Natural killer cell (primary cell): ENCODE measurements around the gene GSS. TPM values are rescaled to one million over a fixed set of nuclear protein-coding genes. Genes with fewer than 3 reads are reported as not detected.

ENCODE experiments used
- ATAC-seq, 3 donors: fragments of 150-1000 bp in 2 of 3; fragments of 200-7000 bp in 1 of 3; cut with Tn5 transposase; 1 replicate in 1 of 3; 2 replicates in 2 of 3; pipeline ENCODE4 v1.10.0; 2021; ENCODE audit warnings: mild to moderate bottlenecking in 2 of 3, moderate library complexity in 2 of 3
- DNase-seq, 2 donors: peaks; one replicate each; pipeline versions ENCODE4 v3.0.0 to v3.0.0-alpha.2; 2013 to 2021; ENCODE audit warnings: mixed read lengths in 1 of 2
- H3K27ac ChIP-seq: one replicate; pipeline ENCODE4 v1.5.1; 2013; ENCODE audit warnings: mild to moderate bottlenecking, low read length
- H3K27me3 ChIP-seq: one replicate; pipeline ENCODE4 v1.6.1; 2013; ENCODE audit warnings: low read length; ENCODE audit not compliant: control insufficient read depth, insufficient read depth
- H3K36me3 ChIP-seq: one replicate; pipeline ENCODE4 v1.6.1; 2013; ENCODE audit warnings: low read length; ENCODE audit not compliant: control insufficient read depth, insufficient read depth
- H3K4me1 ChIP-seq: one replicate; pipeline ENCODE4 v1.6.1; 2013; ENCODE audit warnings: low read length; ENCODE audit not compliant: control insufficient read depth, insufficient read depth
- H3K4me3 ChIP-seq: one replicate; pipeline ENCODE4 v1.5.1; 2013; ENCODE audit warnings: low read length
- H3K9me3 ChIP-seq: one replicate; pipeline ENCODE4 v1.6.1; 2013; ENCODE audit warnings: low read length; ENCODE audit not compliant: control insufficient read depth, insufficient read depth
- H3K27ac Mint-ChIP-seq, 2 donors: one replicate each; pipeline ENCODE4 v1.8.0; 2022; ENCODE audit warnings: mild to moderate bottlenecking in 2 of 2, mixed read lengths in 2 of 2, moderate library complexity in 1 of 2
- H3K27me3 Mint-ChIP-seq, 2 donors: one replicate each; pipeline ENCODE4 v1.8.0; 2022; ENCODE audit warnings: low read depth in 2 of 2, mixed read lengths in 2 of 2
- H3K36me3 Mint-ChIP-seq: one replicate; pipeline ENCODE4 v1.8.0; 2022; ENCODE audit warnings: mixed read lengths
- H3K4me1 Mint-ChIP-seq, 2 donors: one replicate each; pipeline ENCODE4 v1.8.0; 2022; ENCODE audit warnings: mixed read lengths in 2 of 2
- H3K4me3 Mint-ChIP-seq: one replicate; pipeline ENCODE4 v1.8.0; 2022; ENCODE audit warnings: mild to moderate bottlenecking, moderate library complexity, mixed read lengths
- H3K9me3 Mint-ChIP-seq, 2 donors: one replicate each; pipeline ENCODE4 v1.8.0; 2022; ENCODE audit warnings: mixed read lengths in 2 of 2
- WGBS: methylation state at CpG from one replicate; pipeline ENCODE4 v1.1.7; 2013; ENCODE audit warnings: missing lambda C conversion rate; ENCODE audit not compliant: insufficient coverage; 5-methylcytosine and 5-hydroxymethylcytosine counted together
- intact Hi-C: fragments of 100-400 bp; cut with micrococcal nuclease; formaldehyde crosslinking; loops from one replicate; pipeline ENCODE4 v1.14.2; 2022
- total RNA-seq, 4 donors: library from RNA; stranded (reverse); fragments of 120-200 nt in 1 of 4; gene quantifications; one replicate each; pipeline versions ENCODE4 v1.2.3 to v1.2.4, GENCODE V29; 2013 to 2022
- TF ChIP-seq, protein P1 (sequence below): fragments of 200-600 bp; IDR thresholded peaks from one replicate; pipeline ENCODE4 v1.8.0; 2022; ENCODE audit warnings: antibody characterized with exemption

GSS gene
- total RNA-seq, 3 donors from 2014 or later (not counting 1 experiment from before 2014, with no cell fraction given): 27.4 to 35.4 (median 30.3) TPM

DNA sequence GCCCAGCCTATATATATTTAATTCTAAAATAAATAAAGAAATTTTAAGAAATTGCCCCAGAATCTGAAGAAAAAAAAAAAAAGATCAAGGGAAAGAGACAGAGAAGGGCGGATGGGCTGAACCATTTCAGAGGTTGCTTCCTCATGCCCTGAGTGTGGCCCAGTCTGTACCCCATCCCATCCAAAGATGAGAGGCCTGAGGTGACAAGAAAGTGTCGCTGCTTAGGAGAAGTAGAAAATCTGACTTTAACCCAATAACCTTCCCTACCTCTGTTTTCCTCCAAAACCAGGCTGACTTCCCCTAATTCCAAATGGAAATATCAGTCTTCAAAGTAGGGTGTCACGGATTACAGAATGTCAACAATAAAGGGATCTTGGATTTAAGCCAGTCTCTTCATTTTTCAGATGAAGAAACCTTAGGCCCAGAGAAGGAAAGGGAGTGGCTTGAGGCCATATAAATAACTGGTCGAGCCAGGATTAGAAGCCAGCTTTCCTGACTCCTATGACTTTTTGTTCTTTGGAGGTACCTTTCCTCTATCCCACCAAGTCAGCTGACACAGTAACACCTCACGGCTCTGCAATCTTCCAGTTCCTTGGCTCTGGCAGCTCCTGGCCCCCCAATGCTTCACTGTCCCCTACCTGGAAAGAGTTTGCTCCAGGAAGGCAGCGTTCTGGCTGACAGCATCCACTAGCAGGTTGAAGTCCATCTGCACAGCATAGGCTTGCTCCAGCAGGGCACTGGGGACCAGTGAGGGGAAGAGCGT is 10.1 kb downstream of the GSS start:
- Histone ChIP-seq H3K9me3 (no peaks in the 10 kb centered on the region), H3K4me3 (no peak overlapping the region), H3K27me3 (no peaks in the 10 kb centered on the region), H3K27ac (no peak overlapping the region), H3K36me3 (peaks cover 30% of the 10 kb centered on the region), H3K4me1 (no peaks in the 10 kb centered on the region)
- 96% methylated on average over 6 of the region's 7 CpGs for WGBS
- H3K4me1 Mint-ChIP-seq: no peaks in the 10 kb centered on the region
- intact Hi-C loops: no loop called here
- no peak for ATAC-seq
- no peak overlapping the region for H3K4me3 Mint-ChIP-seq
- TF ChIP-seq, protein P1, sequence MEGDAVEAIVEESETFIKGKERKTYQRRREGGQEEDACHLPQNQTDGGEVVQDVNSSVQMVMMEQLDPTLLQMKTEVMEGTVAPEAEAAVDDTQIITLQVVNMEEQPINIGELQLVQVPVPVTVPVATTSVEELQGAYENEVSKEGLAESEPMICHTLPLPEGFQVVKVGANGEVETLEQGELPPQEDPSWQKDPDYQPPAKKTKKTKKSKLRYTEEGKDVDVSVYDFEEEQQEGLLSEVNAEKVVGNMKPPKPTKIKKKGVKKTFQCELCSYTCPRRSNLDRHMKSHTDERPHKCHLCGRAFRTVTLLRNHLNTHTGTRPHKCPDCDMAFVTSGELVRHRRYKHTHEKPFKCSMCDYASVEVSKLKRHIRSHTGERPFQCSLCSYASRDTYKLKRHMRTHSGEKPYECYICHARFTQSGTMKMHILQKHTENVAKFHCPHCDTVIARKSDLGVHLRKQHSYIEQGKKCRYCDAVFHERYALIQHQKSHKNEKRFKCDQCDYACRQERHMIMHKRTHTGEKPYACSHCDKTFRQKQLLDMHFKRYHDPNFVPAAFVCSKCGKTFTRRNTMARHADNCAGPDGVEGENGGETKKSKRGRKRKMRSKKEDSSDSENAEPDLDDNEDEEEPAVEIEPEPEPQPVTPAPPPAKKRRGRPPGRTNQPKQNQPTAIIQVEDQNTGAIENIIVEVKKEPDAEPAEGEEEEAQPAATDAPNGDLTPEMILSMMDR: no peak
- H3K27me3 Mint-ChIP-seq: no peaks in the 10 kb centered on the region
- no peaks in the 10 kb centered on the region for H3K36me3 Mint-ChIP-seq
- H3K27ac Mint-ChIP-seq: no peak overlapping the region
- no peak for DNase-seq
- H3K9me3 Mint-ChIP-seq: no peaks in the 10 kb centered on the region

DNA sequence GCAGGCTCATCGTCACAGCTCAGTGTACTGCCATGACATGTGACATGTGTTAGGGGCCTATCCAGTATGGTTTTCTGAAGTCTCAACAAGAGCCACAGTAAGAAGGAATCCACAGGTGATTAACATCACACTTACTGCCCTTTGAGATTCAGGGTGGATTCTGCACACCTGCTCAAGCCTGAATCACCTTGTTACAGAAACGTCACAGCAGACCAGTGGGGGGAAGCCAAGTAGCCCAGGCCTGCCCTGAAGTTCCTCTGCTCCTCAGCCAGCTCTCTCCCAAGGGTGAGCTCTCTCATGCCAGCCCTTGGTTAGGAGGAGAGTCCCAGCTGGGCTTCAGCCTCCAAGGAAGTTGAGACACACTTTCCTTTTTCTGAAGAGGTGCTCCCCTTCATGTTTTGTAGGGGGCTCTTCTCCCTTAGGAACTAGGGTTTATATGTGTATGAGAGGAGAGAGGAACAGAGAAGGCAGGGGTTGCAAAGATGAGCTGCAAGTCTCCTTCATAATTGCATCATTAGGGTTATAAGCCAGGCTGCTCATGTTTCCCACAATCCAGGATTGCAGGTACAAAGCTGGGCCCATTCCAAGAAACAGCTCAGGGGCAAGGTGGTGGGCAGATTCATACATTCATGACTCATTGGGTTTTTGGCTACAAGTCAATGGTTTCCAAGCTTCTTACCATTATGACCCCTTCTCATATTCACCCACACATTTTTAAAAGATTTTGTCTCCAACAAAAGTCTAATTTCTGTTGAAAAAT is 11.6 kb downstream of the GSS start:
- Mint-ChIP-seq H3K4me1 (no peaks in the 10 kb centered on the region), H3K9me3 (no peaks in the 10 kb centered on the region), H3K4me3 (no peak overlapping the region), H3K36me3 (no peaks in the 10 kb centered on the region), H3K27ac (no peak overlapping the region), H3K27me3 (no peaks in the 10 kb centered on the region)
- no peaks in the 10 kb centered on the region for H3K27me3 ChIP-seq
- no peaks in the 10 kb centered on the region for H3K4me1 ChIP-seq
- peaks cover 31% of the 10 kb centered on the region for H3K36me3 ChIP-seq
- H3K9me3 ChIP-seq: no peaks in the 10 kb centered on the region
- WGBS: 95% methylated on average over 2 of the region's 2 CpGs
- no peak for DNase-seq
- intact Hi-C loops: no loop called here
- TF ChIP-seq, protein P1: no peak
- no peak for ATAC-seq
- H3K27ac ChIP-seq: no peak overlapping the region
- H3K4me3 ChIP-seq: no peak overlapping the region

DNA sequence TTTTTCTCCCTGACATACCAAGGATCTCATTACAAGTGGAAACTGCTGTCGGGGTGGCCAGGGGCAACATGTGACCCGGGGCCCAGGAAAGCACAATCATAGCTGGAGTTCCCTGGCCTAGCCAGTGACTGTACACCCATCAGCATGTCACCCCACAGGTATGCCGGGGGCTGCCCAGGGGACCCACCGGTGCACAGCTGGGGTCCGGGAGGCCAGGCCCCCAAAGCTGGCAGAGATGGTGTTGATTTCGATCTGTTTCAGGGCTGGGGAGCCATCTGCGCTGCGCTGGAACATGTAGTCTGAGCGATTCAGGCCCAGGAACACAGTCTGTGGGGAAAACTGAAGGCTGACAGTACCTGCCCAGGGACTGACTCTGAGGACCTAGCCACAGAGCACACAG is 13.3 kb downstream of the GSS start:
- no peak overlapping the region for H3K4me3 ChIP-seq
- H3K27ac ChIP-seq: no peak overlapping the region
- 98% methylated on average over 9 of the region's 9 CpGs for WGBS
- TF ChIP-seq, protein P1: no peak
- Mint-ChIP-seq H3K27ac (no peak overlapping the region), H3K36me3 (no peaks in the 10 kb centered on the region), H3K27me3 (no peaks in the 10 kb centered on the region), H3K4me1 (no peaks in the 10 kb centered on the region), H3K9me3 (no peaks in the 10 kb centered on the region), H3K4me3 (no peak overlapping the region)
- intact Hi-C loops: no loop called here
- H3K36me3 ChIP-seq: peaks cover 36% of the 10 kb centered on the region
- DNase-seq (no peak), ATAC-seq (no peak)
- no peaks in the 10 kb centered on the region for H3K9me3 ChIP-seq
- H3K27me3 ChIP-seq: no peaks in the 10 kb centered on the region
- H3K4me1 ChIP-seq: no peaks in the 10 kb centered on the region
